Ovary (tissue), 3 donors: ENCODE data around the gene CAMSAP1.

Source experiments
- CTCF ChIP-seq, 3 donors: fragments of 450-650 bp in 2 of 3; fragments of 200-600 bp in 1 of 3; IDR thresholded peaks; one replicate each; pipeline versions ENCODE4 v1.5.1 to v1.8.0; 2016 to 2022; ENCODE audit warnings: antibody characterized with exemption in 3 of 3, mild to moderate bottlenecking in 1 of 3
- POLR2A ChIP-seq: fragments of 450-650 bp; IDR thresholded peaks from one replicate; pipeline ENCODE4 v1.6.1; 2017; ENCODE audit warnings: antibody characterized with exemption, mild to moderate bottlenecking, moderate library complexity
- donor health status: DM: no; HTN: no; CAD: no.

GRCh38 chr9:135878528-135879236, 28.7 kb downstream of the CAMSAP1 start:
- TF ChIP-seq CTCF (IDR thresholded peaks at IDR 0.05) (no peak), POLR2A (no peak)
